ENCODE data around the gene SPAG16. TPM values are rescaled to one million over a fixed set of nuclear protein-coding genes. Genes with fewer than 3 reads are reported as not detected.

Gene SPAG16
- total RNA-seq, 1 donor from 2014 or later: 14.4 TPM

- peaks cover 15% of the 10 kb centered on the region for H3K9me3 Mint-ChIP-seq (ENCODE audit: unreplicated experiment)
- H3K36me3 Mint-ChIP-seq (ENCODE audit: low read depth, unreplicated experiment): peaks cover 9% of the 10 kb centered on the region
- H3K27me3 Mint-ChIP-seq (ENCODE audit: unreplicated experiment): peaks cover 2% of the 10 kb centered on the region
- H3K4me3 Mint-ChIP-seq (ENCODE audit: unreplicated experiment): no peak overlapping the region
- no peak for TF ChIP-seq CTCF (IDR thresholded peaks at IDR 0.05; ENCODE audit: unreplicated experiment)
- no peak for DNase-seq (ENCODE audit: low spot score)
- no peak overlapping the region for H3K27ac Mint-ChIP-seq (ENCODE audit: unreplicated experiment)
- no peaks in the 10 kb centered on the region for H3K4me1 Mint-ChIP-seq (ENCODE audit: unreplicated experiment)
Measured at GRCh38 chr2:213475433-213475832, 191.2 kb downstream of the SPAG16 start.

GRCh38 chr2:213476641-213477040, 192.4 kb downstream of the SPAG16 start:
- TF ChIP-seq CTCF (IDR thresholded peaks at IDR 0.05; ENCODE audit: unreplicated experiment): no peak
- Mint-ChIP-seq H3K4me1 (ENCODE audit: unreplicated experiment) (no peaks in the 10 kb centered on the region), H3K4me3 (ENCODE audit: unreplicated experiment) (no peak overlapping the region), H3K9me3 (ENCODE audit: unreplicated experiment) (peaks cover 10% of the 10 kb centered on the region), H3K36me3 (ENCODE audit: low read depth, unreplicated experiment) (peaks cover 9% of the 10 kb centered on the region), H3K27ac (ENCODE audit: unreplicated experiment) (no peak overlapping the region), H3K27me3 (ENCODE audit: unreplicated experiment) (peaks cover 2% of the 10 kb centered on the region)
- no peak for DNase-seq (ENCODE audit: low spot score)

GRCh38 chr2:213490087-213490486, 205.8 kb downstream of the SPAG16 start:
- no peak for DNase-seq (ENCODE audit: low spot score)
- TF ChIP-seq CTCF (IDR thresholded peaks at IDR 0.05; ENCODE audit: unreplicated experiment): no peak

GRCh38 chr2:213491376-213491775, 207.1 kb downstream of the SPAG16 start:
- Mint-ChIP-seq H3K9me3 (ENCODE audit: unreplicated experiment) (no peaks in the 10 kb centered on the region), H3K4me3 (ENCODE audit: unreplicated experiment) (no peak overlapping the region), H3K27ac (ENCODE audit: unreplicated experiment) (no peak overlapping the region), H3K4me1 (ENCODE audit: unreplicated experiment) (no peaks in the 10 kb centered on the region), H3K36me3 (ENCODE audit: low read depth, unreplicated experiment) (no peaks in the 10 kb centered on the region), H3K27me3 (ENCODE audit: unreplicated experiment) (no peaks in the 10 kb centered on the region)
- TF ChIP-seq CTCF (IDR thresholded peaks at IDR 0.05; ENCODE audit: unreplicated experiment): no peak
- no peak for DNase-seq (ENCODE audit: low spot score)

More at GRCh38 chr2:213490087-213490486, 205.8 kb downstream of the SPAG16 start:
- Mint-ChIP-seq H3K4me3 (ENCODE audit: unreplicated experiment) (no peak overlapping the region), H3K27ac (ENCODE audit: unreplicated experiment) (no peak overlapping the region), H3K36me3 (ENCODE audit: low read depth, unreplicated experiment) (no peaks in the 10 kb centered on the region), H3K9me3 (ENCODE audit: unreplicated experiment) (no peaks in the 10 kb centered on the region), H3K27me3 (ENCODE audit: unreplicated experiment) (no peaks in the 10 kb centered on the region), H3K4me1 (ENCODE audit: unreplicated experiment) (no peaks in the 10 kb centered on the region)

GRCh38 chr2:213496226-213496625, 212.0 kb downstream of the SPAG16 start:
- no peak for DNase-seq (ENCODE audit: low spot score)
- Mint-ChIP-seq H3K4me3 (ENCODE audit: unreplicated experiment) (no peak overlapping the region), H3K9me3 (ENCODE audit: unreplicated experiment) (no peaks in the 10 kb centered on the region), H3K27me3 (ENCODE audit: unreplicated experiment) (no peaks in the 10 kb centered on the region), H3K4me1 (ENCODE audit: unreplicated experiment) (no peaks in the 10 kb centered on the region), H3K27ac (ENCODE audit: unreplicated experiment) (no peak overlapping the region), H3K36me3 (ENCODE audit: low read depth, unreplicated experiment) (no peaks in the 10 kb centered on the region)
- TF ChIP-seq CTCF (IDR thresholded peaks at IDR 0.05; ENCODE audit: unreplicated experiment): no peak

Measured in endothelial cell (in vitro differentiated cells).